HG02938 (cell line): Measurements from ENCODE around the gene FLOT1.

Experiments used
- ATAC-seq: cut with Tn5 transposase; IDR thresholded peaks from one replicate; pipeline ENCODE4 v1.9.1; 2021; ENCODE audit warnings: mild to moderate bottlenecking, moderate library complexity; ENCODE audit not compliant: unreplicated experiment

The FLOT1 gene

GRCh38 chr6:30682143-30683117, 60.1 kb downstream of the FLOT1 start:
- no peak for ATAC-seq

- no peak for ATAC-seq
Measured at GRCh38 chr6:30681766-30682142, 60.7 kb downstream of the FLOT1 start.

GRCh38 chr6:30679765-30680535, 62.5 kb downstream of the FLOT1 start:
- no peak for ATAC-seq

- ATAC-seq = no peak
Measured at GRCh38 chr6:30678964-30679726, 63.3 kb downstream of the FLOT1 start.
